Hematopoietic multipotent progenitor cell treated with erythropoietin and hydrocortisone succinate and interleukin-3 and kit ligand, for 4 days (in vitro differentiated cells): ENCODE results near the gene SLC44A1.
"Not testable (repeated sequence)": the region's sequence is repeated elsewhere in the genome, so short reads cannot be mapped to it uniquely, and the experiment has no call there.

ENCODE experiments used
- DNase-seq: peaks from one replicate; pipeline ENCODE4 v3.0.0-alpha.2; 2015

SLC44A1 gene

DNA sequence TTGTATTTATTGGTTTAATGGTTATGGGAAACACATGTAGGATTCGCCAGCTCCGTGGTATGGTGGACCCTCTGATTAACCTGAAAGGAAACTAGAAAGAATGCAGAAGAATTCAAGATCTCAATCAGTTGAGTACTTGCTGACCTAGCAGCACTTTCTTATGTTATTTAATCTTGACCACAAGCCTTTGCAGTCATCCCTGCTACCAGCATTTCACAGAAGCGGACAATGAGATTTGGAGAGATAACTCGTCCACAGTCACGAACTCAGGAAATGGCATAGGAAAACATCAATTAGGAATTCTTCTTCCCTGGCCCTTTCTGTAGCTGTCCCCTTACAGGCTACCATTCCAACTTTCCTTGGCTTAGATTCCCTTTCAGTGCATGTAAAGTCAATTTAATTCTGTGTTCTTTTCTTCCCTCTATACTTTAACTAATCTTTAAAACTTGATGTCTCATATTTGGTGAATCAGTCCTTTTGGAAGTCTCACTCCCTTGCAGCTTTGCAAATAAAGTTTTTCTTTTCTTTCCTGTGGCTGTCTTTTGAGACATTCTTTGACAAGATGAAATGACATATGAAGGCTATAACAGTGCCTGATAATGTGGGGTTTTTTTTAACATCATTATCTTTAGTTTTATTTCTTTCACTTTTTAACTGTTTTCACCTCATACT is 1.3 kb upstream of the SLC44A1 start:
- DNase-seq = peak; percentile 60

DNA sequence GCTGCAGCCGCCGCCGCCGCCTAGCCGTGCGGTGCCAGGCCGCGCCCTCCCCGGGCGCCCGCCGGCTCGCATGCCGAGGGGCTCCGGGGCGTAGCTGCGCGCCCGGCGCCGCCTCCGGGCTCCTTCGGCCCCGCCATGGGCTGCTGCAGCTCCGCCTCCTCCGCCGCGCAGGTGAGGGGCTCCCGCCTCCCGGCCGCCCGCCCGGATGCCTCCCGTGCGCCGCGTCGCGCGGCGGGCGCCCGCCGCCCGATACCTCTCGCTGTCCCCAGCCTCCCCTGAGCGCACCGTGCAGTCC is 230 bp downstream of the SLC44A1 start:
- DNase-seq = no peak

DNA sequence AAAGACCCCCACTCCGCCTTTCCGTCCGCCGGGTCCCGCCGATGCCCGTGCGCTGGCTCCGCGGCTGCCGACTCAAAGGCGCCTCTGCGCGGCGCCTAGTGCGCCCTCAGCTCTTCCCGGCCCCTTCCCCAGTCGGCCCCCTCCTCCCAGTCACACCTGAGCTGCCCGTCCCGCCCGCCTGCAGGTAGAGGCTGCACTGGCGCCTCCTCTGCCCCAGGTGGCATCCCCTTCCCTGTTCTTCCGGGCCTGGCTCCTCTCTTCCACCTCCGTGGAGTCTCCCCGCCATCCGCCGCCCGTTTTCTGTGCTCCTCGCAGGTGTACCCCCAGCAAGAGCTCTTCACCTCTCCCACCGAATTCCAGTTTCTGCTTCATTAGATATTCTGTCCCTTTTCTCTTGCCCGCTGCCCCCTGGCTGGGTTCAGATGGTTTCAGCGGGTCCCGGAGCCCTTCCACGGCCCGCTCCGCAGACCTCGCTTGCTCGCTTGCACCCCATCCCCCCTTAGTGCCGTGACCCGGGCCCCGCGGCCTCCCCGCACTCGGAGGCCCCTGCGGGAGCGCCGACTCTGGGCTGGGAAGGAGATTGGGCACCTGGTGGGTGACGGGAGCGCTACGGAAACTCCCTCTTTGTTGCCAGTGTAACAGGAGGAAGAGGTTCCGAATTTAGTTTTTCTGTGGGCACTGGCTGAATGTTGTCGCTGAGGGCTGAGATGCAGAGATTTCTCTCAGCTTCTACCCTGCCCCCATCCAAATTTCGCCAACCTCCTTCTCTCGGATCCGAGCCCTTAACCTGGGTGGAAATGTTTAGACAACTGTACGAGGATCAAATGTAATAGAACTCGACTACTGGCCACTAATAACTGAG is 809 bp downstream of the SLC44A1 start:
- DNase-seq = peak; percentile 56

DNA sequence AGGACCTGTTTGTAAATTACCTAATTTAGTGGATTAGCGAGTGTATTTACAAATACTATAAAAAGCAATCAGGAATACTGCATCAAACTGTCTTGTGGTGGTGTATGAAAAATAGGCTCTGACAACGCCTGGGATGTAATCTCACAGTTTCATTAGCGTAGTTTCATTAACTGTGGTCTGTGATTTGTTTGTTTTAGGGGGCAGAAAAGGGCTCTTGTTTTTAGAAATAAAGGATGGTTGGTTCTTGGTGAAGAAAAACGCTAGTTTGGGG is 1.4 kb downstream of the SLC44A1 start:
- no peak for DNase-seq

DNA sequence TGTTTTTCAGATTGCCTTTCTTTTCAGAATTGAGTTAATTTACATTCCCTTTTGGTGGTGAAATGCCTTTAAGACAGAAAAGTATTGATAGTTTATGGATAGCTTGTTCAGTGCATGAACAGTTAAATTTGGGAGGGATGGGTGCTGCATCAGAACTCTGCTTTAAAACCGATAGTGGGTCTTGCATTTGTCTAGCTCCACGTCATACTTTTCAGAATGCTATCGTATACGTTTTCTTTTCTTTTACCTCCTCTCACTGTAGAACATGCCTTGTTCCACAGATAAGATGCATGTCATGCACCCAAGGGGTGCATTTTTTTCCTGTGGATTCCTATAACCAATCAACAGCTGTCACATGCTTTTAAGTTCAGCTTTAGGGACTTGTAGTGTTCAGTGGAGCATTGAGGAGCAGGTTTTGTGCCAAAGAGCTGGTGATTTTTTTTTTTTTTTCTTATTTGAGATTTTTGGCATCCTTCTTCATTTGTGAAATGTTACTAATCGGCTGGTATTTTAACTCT is 2.3 kb downstream of the SLC44A1 start:
- DNase-seq = peak; percentile 35

DNA sequence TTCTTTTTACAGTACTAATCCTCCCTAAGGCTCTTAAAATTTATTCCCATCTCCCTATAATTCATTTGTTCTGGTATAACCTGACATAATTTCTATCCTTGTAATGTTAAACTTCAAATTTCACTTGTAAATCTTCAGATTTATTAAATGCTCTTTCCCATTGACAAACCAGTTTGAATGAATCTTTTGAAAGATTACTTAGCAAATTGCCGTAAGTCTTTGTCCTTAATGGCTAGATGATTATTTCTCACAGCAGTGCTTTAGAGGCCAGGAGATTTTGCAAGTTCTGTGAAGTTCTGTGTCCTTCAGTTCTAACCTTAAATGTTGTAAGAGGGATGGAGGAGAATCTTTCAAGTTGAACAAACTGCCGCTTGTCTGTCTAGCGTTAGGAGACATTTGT is 4.2 kb downstream of the SLC44A1 start:
- no peak for DNase-seq

DNA sequence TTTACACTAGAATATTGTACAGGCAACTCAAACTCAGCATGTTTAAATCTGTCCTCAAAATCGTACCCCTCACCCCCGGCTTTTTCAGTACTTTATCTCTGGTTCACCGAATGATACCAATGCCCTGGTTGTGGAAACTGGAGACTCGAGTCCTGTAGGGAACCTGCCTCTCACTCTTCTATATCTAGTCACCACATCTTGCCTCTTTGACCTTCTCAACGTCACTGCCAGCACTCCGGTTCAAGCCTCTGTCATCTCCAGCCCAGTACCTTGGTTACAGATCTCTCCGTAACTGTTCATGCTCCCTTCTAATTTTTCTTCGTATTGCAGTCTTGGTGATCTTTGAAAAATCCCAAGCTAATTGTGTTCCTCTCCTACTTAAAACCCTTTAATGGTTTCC is 6.7 kb downstream of the SLC44A1 start:
- DNase-seq = no peak

DNA sequence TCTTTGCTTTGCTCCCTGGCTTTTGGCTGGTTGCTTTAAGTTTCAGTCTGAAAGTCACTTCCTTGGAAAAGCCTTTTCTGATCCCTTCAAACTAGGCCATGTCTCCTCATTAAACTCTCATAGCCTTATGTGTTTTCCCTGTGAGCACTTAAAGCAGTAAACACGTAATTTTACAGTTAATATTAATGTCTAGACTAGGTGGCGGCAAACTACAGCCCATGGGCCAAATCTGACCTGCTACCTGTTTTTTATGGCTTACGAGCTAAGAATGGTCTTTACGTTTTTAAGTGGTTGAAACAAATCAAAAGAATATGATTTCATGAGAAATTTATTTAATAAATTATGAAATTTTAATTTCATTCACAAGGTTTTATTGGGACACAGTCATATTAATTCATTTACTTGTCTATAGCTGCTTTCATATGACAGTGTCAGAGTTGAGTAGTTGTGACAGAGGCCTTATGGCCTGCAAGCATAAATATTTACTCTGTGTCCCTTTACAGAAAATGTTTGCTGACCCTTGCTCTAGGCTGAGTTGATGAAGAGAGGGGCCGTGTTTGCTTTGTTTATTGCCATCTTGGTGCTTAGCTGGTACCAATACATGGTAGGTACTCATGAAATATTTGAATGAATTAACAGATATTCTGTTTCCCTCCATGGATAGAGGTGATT is 7.4 kb downstream of the SLC44A1 start:
- peak; percentile 23 for DNase-seq

DNA sequence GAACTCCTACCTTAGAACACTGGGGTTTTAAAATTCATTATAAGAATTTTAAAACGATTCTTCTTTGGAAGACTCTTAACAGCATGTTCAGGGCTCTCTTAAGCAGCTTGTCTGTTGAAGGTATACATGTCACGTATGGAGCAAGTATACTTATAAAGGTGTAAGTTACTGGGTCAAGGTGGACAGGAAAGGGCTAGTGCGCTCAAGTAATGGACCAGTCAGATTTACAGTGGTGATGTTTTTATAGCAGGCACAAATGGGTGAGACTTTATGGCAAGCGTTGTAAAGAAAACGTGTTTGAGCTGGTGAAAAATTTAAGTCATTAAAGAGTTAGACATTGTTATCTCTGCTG is 7.9 kb downstream of the SLC44A1 start:
- DNase-seq = no peak

DNA sequence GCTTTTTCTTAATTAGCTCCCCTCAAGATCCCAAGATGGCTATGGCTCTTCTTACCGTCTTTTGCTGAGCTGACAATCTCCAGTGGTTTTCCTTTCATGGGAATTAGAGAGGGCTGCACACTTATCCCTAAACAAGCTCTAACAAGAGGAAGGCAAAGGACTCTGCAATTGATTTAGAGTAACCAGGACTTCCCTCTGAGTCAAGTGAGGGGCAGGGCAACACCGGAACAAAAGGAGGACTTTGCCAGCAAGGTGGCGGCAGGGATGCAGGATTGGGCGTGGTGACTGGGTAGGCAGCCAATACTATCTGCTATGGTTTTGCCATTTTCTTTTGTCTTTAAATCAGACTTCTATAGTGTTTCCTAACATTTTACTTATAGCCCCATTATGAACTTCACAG is 9.8 kb downstream of the SLC44A1 start:
- no peak for DNase-seq

DNA sequence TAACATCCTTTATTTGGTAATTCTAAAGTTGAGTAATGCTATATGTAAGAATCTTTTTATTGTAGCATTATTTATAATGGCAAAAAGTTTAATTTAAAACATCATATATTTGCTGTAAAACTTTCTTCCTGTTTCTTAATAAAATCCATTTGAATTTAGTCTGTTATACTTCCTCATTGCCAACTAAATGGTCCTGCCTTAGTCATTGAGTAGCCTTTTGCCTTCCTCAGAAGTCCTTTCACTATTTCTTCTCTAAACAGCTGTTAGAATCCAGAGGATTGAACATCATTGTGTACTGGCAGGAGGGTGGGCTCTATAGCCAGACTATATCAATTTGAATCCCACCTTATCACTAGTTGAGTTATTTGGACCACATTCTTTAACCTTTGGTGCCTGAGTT is 11.0 kb downstream of the SLC44A1 start:
- DNase-seq = peak; percentile 44

DNA sequence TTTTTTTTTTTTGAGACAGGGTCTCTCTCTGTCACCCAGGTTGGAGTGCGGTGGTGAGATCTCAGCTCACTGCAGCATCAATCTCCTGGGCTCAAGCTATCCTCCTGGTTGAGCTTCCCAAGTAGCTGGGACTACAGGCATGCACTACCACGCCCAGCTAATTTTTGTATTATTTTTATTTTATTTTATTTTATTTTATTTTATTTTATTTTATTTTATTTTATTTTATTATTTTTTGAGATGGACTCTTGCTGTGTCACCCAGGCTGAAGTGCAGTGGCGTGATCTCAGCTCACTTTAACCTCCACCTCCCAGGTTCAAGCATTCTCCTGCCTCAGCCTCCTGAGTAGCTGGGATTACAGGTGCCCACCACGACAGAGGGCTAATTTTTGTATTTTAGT is 12.1 kb downstream of the SLC44A1 start:
- DNase-seq = not testable (repeated sequence)

DNA sequence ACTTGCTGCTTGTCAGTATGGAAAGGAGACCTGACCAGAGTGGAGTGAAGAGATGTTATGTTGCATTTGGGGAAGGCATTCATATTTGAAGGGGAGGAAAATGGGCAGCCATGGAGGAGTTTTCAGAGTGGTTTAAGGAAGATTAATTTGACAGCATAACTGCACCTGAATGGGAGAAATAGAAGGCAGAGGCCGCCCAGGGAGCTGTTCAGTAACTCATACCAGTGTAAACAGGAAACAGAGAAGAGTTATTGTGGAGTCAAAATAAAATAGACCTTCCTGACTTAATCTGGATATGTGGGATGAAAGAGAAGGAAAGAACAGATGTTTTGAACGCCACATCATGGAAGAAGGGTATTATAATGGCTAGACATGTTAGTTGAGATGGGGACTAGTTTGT is 13.4 kb downstream of the SLC44A1 start:
- no peak for DNase-seq

DNA sequence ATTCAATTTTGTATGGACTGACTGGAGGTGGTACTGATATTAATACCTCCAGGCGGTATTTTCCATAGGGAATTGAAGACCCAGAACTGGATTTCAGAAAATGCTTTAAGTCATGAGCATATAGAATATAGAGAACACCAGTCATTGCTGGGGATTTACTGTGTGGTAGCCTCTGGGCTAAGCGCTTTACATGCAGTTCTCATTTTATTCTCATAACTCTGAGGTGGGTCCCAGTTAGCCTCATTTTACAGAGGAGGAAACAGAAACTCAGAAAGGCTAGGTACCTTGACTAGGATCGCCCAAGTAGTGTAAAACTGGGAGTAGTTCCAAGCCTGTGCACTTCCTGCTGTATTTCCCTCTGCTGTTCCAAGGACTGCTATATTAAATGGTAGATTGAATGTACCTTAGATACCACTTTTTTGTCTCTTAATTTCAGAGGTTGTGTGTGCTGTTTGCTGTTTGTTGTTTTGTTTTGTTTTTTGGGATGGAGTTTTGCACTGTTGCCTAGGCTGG is 13.8 kb downstream of the SLC44A1 start:
- no peak for DNase-seq

DNA sequence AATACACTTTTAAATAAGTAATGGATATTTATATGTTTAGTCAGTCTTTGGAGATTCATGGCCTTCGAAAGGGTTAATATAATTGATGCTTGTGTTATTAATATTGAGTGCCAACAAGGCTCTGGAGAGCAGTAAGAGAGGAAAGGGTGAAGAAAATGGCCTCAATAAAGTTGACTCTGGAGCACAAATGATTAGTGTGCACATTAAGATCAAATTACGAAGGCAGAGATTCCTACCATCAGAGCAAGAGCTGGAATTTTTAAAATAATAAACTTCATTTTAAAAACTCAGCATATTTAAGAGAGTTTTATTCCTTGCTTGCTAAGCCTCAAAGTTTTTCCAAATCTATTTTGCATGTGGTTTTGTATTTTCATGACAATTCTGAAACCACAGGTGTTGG is 14.8 kb downstream of the SLC44A1 start:
- DNase-seq = no peak

DNA sequence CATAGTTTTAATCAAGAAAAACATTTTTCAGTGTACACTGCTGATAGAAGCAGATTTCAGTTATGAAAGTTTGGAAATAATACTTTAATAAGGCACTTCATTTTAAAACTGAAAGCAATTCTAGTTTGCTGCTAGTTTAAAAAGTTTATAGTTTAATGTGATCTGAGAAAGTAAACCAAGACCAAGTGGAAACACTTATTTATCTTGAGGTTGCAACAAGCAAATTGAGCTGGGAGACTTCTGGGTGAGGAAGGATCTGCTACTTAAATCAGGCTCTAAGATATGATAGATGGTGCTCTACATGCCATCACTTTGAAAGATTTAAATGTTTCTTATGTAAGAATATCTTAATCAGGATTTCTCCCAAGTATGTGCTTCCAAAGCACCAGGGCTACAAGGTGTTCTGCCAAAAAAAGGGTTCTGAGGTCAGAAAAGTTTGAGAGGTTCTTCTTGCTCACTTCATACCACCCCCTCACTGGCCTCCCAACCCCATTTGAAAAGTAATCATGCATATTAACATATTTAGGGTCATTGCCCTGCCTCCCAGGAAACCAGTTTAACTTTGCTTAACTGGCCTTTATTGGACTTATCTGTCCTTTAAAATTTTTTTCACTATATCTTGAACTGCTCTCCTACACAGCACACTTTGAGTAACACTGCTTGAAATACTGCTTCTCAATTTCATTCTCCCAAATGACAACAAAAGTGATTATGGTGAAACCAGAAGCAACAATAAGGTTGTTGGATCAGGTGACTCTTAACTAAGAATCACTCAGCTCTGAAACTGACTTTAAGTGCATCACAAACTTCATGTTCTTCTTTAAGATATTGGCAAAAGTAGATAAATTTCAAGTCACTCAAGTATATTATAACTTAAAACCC is 15.5 kb downstream of the SLC44A1 start:
- DNase-seq = no peak

DNA sequence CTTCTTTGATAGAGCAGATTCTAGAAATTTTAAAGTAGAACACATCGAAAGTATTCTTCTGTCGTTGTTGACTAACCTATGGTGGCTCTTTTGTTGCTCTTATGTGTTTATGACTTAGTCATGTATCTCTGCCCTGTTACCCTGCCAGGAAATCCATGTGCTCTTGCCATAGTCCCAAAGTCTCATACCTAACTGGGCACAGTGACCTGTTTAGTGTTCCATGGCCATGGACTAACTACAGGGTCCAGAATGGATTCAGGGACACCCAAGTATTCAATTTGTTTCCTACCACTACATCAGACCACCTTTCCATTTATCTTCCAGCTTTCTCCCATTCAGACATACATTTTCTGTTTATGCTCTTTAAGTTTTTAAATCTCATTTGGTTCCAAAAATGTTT is 18.0 kb downstream of the SLC44A1 start:
- DNase-seq = no peak

DNA sequence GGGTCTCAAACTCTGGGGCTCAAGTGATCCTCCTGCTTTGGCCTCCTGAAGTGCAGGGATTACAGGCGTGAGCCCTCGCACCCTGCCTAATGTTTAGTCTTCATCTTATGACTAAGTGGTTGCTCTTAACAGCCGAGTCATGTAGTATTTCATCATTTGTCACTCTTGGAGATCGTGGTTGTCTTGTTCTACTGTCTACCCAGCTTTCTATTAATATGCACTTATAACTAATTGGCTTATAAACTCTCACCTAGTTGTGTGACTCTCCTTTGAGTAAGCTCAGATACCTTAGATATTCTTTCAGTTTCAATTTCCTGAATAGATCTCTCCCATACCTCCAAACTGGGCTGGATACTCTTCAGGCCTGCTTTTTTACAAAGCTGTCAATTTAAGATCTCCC is 19.9 kb downstream of the SLC44A1 start:
- DNase-seq = peak; percentile 29

DNA sequence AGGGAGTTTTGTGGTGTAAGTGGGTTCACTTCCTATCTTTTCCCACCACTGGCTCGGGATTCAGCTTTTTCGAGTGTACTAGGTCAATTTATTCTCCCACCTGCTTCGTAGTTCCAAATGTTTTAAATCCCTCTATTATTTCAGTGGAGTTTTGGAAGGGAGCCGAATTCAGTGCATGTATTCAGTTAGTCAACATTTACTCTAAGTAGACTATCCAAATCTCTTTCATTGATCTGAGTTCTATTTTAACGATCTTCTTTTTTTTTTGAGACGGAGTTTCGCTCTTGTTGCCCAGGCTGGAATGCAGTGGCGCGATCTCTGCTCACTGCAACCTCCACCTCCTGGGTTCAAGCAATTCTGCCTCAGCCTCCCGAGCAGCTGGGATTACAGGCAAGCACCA is 23.8 kb downstream of the SLC44A1 start:
- not testable (repeated sequence) for DNase-seq

DNA sequence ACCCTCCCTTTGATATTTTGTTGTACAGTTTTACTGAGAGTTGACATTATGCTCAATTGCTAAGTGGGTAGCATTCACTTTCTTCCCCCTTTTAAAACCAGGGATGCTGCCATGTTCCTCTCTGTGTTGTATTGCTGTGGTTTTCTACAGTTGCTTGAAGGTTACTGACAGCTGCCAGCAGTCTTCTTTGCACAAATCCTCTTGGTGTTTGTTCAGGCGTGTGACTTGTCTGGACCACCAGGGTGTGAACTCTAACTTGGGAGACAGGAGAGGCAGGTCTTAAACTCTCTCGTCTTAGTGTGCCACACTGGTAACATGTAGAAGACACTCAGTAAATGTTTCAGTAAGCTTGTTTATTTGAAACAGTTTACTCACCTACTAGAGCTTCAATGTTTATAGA is 25.1 kb downstream of the SLC44A1 start:
- DNase-seq = no peak

DNA sequence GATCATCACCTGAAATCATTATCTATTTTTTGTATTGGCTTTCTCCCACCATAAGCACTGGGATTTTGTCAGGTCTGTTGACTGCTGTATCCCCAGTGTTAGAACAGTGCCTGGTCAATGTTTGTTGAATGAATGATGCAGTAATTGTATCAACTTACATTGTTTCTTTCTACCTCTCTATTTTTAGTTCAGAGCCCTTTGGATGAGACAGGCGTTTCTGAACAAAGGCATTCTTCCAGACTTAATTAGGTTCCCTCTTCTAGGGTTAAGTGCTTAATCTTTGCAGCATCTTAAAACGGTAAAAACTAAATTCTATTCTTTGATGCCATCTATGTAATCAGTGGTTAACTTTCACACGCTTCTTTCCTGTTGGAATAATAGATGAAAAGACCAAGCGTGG is 26.3 kb downstream of the SLC44A1 start:
- no peak for DNase-seq

DNA sequence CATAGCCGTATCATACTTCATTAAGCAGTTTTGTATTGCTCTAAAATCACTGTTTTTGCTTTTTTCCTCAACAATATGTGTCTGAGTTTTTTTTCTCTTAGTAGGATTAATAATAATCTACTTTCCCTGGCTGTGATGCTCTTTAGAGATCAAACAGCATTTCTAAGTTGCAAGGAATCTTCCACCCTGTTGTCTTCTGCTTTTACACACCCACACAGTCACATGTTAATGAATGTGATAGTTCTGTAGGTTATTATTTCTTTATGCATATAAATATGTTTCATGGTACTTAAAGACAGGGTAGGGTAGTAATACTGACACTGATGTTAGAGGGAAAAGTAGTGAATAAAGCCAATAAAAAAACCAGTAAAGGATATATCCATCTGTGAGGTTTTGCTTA is 29.3 kb downstream of the SLC44A1 start:
- no peak for DNase-seq

DNA sequence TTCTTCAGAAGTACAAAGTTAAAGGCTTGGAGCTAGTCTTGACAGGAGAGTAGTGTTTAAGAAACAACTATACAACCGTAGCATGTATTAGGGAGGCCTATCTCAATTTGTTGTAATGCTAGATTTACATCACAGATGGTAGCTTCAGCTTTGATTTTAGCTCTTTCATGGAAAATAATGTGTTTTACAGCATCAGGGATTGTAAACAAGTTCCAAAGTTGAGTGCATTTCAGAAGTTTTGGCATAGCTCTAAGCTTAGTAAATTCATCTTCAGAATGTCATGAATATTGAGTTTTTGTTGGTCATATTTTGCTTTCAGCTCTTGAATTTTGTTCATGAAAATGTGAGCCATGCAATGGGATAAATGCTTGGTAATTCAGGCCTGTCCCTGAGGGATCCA is 30.7 kb downstream of the SLC44A1 start:
- DNase-seq = no peak
